Activated CD4-positive, alpha-beta T cell treated with anti-CD3 and anti-CD28 coated beads for 24 hours (primary cell): Measurements from ENCODE around the gene ENTREP3.
"Not testable (repeated sequence)": the region's sequence is repeated elsewhere in the genome, so short reads cannot be mapped to it uniquely, and the experiment has no call there.

Experiments
- DNase-seq, 2 donors: peaks; one replicate each; pipeline ENCODE4 v3.0.0-alpha.2; 2020; ENCODE audit warnings: low read depth in 2 of 2

The ENTREP3 gene

GRCh38 chr1:155255243-155256007 is at the start of gene ENTREP3:
TSS of gene ENTREP3 (minus strand) at chr1:155255483. CDS start at chr1:155254877, 606 bp downstream.
- peak; percentile 68 to 72 for DNase-seq

DNA sequence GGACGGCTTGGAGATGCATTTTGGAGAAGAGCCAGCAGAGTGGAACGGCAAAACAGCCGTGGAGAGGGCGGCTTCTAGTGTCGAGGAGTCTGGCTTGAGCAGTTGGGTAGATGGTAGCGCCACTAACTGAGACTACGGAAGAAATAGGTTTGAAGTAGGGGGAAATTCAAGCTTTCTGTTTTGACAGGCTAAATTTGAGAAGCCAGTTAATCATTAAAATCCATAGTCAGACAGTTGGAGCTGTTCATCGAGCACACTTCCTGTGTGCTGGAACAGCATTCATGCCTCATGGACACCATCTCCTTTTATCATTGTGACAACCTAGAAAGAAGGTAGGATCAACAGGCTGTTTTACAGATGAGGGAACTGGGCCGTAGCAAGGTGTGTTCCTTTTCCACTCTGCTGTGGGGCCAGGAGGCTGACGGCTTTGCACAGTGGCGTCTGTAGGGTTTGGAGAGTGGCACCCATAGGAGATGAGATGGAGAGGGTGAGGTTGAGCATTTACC is 49.3 kb upstream of the ENTREP3 start:
- DNase-seq: no peak

GRCh38 chr1:155301342-155301841 is 46.1 kb upstream of the ENTREP3 start, which contains the start of gene PKLR:
TSS of gene PKLR (minus strand) at chr1:155301438. CDS start at chr1:155301395, 43 bp downstream.
- DNase-seq: no peak

DNA sequence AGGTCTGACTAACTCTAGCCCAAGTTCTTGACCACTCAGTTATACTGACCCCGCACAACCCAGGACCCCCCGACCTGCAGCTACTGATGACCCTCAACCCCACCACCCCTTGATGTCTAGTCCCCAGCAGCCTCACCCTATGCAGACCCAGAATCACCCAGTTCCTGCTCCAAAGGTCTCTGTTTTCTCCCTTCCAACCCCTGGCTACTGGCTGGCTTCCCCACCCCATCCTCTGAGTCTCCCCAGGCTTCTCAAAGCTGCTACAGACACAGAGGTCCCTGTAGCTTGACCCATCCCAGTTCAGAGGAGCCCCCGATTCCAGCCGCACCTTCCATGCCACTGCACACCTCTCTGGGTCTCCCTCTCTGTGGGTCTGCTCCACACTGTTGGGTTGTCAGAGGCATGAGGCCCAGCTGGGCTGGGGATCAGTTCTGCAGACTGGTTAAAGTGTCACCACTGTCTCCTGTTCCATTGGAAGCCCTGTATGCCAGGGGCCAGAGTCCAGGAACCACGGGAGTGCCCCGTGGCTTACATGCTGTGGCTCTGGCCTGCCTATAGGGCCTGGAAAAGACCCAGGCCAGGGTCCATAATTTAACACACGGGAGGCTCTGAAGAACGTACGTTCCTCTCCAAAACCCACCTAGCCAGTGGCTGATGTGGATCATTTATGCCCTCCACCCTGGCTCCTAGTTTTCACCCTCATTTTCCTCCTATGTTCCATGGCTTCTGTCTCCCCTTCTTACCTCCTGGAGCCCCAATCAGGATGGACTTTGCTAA is 45.5 kb upstream of the ENTREP3 start:
- DNase-seq: no peak

- DNase-seq: no peak
Measured at GRCh38 chr1:155300024-155300423, 44.7 kb upstream of the ENTREP3 start.

DNA sequence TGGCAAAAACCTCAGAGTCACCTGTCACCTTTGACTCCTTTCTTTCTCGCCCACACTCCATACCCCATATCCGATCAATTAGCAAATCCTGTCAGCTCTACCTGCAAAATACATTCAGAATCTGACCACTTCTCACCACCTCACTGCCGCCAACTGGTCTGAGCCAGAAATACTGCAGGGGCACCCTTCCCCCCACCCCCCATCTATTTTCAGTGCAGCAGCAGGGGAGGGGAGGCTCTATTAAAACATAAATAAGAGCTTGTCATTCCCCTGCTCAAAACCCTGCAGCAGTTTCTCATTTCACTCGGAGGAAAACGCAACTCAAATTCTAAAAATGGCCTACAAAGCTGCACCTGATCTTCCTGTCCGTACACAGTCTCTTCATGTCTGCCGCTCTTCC is 42.1 kb upstream of the ENTREP3 start:
- DNase-seq: no peak

GRCh38 chr1:155296661-155297060 is 41.4 kb upstream of the ENTREP3 start:
- DNase-seq: no peak

DNA sequence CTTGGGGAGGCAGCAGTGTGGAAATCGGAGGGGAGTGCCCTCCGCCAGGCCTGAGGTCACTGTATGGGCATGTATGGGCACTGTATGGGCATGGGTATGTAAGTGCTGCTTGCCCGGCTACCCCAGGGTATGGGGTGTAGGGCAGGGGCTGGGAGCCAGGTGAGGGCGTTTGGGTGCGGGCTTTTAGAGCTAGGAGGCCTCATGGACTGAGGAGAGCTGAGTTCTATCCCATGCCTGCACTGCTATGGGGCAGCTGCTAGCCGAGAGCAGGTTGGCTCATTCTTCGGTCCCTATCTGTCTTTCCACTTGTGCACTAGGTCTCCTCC is 40.6 kb upstream of the ENTREP3 start:
- no peak for DNase-seq

GRCh38 chr1:155295183-155295941 is 40.1 kb upstream of the ENTREP3 start:
- DNase-seq: no peak

DNA sequence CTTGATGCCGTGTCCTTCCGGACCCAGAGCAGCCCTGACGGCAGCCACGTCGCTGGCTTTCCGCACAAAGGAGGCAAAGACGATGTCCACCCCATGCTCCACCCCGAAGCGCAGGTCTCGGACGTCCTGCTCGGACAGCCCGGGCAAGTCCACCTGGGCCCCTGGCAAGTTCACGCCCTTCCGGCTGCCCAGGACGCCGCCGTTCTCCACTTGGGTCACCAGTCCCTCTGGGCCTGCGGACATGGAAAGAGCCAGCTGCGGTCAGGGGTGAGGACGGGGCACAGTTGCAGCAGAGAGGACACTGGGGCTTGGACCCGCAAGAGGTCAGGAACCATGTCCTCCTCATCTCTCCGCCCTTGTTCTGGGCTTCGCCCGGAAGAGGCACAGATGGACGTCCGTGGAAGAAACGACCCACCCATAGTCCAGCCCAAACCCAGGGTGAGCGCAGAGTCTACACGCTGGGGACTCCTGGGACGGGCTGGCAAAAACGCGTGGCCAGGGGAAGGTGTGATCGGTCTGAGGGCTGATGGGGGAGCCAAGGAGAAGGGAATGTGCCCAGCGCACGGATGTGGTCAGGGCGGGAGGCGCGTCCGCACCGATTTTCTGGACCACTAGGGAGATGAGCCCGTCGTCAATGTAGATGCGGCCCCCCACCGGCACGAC is 39.4 kb upstream of the ENTREP3 start:
- no peak for DNase-seq

DNA sequence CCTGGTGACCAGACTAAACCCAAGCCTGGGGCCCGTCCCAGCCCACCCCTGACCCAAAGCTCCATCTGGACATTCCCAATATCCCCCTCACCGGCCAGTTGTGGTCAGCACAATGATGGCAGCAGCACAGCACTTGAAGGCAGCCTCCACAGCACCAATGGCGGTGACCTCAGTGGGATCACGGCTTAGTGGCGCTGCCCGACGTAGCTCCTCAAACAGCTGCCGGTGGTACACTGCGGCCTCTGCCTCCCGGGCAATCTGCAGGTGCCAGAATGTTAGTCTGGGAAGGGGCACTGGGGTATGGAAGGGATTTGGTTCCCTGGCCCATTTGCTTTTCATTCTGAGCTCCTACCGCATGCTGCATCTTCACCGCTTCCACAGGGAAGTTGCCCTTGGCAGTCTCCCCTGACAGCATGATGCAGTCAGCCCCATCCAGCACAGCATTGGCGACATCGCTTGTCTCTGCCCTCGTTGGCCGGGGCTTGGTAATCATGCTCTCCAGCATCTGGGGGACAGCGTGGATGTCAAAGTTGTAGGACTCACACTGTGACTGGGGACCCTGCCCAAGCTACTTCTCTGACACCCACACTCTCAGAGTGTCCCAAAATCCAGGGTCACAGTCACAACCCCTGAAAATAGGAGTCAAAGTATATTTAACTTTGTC is 37.9 kb upstream of the ENTREP3 start:
- no peak for DNase-seq

- not testable (repeated sequence) for DNase-seq
Measured at GRCh38 chr1:155291006-155291405, 35.7 kb upstream of the ENTREP3 start.

GRCh38 chr1:155287987-155288543 is 32.8 kb upstream of the ENTREP3 start:
- DNase-seq: no peak

- DNase-seq: no peak
Measured at GRCh38 chr1:155286544-155286943, 31.3 kb upstream of the ENTREP3 start.

- no peak for DNase-seq
Measured at GRCh38 chr1:155285631-155286044, 30.4 kb upstream of the ENTREP3 start.

GRCh38 chr1:155285063-155285462 is 29.8 kb upstream of the ENTREP3 start:
- no peak for DNase-seq

DNA sequence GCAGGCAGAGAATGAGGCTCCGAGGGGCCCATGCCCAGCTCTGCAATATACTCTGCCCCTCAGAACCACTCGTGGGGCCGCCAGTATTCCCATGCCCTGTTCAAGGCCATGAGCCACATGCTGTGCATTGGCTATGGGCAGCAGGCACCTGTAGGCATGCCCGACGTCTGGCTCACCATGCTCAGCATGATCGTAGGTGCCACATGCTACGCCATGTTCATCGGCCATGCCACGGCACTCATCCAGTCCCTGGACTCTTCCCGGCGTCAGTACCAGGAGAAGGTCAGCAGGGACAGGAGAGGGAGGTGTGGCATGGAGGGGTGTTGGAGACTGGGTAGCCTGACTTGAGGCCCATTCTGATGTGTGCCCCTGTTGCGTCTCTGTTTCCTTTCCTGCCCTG is 29.2 kb upstream of the ENTREP3 start:
- no peak for DNase-seq

GRCh38 chr1:155282488-155283091 is 27.3 kb upstream of the ENTREP3 start:
- DNase-seq: no peak

DNA sequence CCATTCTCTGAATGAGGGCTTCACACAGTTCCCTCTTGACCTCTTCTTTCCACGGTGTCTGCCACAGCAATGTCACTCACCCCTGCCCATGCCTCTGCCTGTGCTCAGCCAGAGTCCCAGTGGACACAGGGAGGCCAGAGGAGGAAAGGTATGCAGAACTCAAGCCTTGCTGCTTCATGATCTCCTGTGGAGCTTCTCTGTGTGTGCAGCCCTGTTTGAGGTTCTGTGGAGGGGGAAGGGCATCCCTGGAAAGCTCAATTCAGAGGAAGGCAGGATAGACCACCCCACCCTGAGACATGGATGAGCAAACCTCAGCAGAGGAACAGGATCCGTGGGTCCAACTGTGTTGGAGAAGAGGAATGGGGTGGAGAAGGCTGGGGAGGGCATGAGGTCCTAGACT is 24.0 kb upstream of the ENTREP3 start:
- no peak for DNase-seq

DNA sequence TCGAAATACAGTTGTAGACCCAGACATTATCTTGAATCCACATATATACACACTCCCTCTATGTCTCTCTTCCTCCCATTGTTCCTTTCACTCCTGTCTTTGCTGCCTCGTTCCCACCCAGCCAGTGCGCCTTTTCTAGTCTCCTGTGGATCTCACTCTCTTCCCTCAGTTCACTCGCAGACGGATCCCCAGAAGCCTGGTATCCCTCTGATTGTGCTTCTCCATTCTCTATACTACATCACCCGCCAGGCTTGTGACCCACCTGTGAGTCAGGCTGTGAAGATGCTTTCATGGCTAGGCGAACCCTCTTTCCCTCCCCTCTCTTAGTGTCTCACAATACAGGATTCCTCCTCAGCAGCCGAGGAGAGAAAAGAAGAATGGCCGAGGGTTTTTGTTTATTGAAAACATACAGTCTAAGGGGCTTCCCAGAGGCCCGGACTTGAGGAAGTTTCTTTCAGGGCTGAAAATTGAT is 23.4 kb upstream of the ENTREP3 start:
- no peak for DNase-seq
